ENCODE measurements around the gene PRR7.

Gene PRR7

GRCh38 chr5:177423671-177424070, 22.9 kb upstream of the PRR7 start:
- DNase-seq (ENCODE audit: low read depth, low spot score), result no peak

DNA sequence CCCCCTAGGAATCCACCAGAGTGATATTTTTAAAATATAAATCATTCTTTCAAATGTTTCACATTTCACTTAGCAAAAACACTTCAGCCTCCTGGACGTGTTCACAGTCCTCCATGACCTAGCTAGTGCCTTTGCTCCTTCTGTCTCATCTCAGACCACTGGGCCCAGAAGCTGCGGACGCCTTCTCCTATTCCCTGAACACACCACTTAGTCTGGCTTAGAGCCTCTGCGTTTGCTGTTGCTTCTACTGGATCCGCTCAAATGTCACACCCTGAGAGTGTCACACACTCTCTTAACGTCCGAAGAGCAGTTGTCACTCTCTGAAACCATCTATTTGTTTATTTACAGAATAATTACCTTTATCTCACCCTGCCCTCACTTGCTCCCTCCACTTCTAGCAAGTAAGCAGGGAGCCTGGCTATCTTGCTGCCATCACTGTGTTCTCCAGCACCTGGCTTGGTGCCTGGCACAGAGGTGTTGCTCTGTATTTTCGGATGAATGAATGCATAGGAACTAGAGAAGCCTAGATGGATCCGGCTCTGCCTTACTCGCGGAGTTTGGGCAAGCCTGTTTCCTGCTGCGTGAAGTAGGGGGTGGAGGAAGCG, 21.3 kb upstream of the PRR7 start:
- no peak for DNase-seq (ENCODE audit: low read depth, low spot score)

DNA sequence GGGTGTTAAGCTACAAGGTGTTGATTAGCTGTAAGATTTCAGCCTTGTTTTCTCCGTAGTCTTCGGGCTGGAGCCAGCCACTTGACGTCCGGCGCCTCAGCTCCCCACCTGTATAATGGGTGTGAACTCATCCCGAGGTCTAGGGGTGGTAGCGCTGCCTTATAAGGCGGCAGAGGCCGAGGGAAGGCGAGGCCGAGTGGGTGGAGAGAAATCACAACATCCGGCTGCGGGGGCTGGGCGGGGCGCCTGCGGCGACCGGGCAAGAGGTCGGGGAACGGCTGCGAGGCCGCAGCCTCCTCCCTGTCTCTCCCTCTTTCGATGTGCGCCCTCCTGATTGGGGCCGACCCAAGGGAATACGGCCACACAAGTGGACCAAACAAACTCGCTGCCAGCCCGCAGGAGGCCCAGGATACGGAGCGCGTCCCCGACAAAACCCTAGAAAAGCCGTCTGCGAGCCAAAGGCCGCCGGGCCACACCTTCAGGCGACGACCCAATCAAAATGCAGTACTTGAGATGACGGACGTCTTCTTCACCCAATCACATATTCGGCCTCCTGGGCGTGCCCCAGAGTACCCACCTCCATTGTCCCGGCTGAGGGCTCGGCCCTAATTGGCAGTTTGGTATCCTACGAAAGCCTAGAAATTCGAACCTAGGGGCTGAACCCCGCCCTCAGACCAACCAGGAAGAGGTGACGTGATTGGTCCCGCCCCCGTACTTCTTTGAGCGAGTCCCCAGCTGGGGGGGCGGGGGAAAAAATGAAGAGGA, 20.6 kb upstream of the PRR7 start:
- DNase-seq (ENCODE audit: low read depth, low spot score), result peak; percentile 100

DNA sequence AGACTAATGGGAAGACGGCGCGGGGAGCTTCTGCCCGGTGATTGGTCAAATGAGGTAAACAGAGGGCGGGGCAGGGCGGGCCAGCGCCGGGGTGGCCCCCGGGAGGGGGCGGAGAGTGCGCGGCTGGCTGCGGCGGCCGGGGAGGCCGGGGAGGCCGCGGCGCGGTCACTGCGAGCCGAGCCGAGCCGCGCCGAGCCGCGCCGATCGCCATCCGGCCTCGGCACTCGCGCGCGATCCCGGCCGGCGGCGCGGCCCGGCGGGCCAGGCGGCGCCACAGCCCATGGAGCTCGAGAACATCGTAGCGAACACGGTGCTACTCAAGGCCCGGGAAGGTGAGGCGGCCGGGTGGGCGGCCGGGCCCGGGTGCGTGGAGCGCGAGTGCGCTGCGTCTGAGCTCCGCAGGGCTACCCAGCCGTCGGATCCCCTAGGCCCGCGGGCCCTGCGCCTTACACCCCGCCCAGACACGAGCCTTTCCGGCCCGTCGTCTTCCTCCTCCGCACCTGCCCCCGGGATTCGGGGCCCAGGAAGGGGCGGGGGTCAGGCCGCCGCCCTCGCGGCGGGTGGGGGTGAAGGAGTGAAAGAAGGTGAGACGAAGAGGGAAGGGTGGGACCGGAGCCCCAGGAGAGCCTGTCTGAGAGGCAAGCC, 19.9 kb upstream of the PRR7 start, which contains the start of gene GRK6:
TSS of gene GRK6 (plus strand) at position 111 of the 645 bp plus-strand sequence. CDS start at position 281, 170 bp downstream.
- no peak for DNase-seq (ENCODE audit: low read depth, low spot score)

DNA sequence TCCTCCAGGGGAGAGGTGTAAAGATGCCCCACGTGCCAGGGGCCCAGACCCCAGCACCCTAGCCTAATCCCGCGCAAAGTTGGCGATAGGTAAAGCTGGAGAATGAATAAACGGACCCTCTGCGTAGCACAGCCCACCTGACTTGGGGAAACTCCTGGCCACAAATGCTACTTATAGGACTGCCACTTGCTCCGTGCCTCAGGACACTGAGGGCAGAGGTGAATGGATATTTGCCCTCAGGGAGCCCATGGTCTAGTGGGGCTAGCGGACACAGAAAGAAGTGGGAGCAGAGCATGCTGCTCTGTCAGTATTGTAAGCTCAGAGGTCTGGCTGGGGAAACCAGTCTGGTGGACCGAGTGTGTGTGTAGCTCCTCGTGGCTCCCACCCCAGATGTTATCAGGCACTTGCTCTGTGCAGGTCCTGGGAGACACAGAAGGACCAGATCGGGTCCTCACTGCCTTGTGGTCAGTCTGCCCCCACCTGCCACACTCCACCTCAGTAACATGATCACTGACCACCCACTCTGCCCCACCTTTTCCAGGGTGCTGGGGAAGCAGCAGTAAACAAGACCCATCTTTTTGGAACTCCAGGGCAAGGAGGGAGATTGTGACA, 19.3 kb upstream of the PRR7 start:
- no peak for DNase-seq (ENCODE audit: low read depth, low spot score)

- no peak for DNase-seq (ENCODE audit: low read depth, low spot score)
These were observed 18.6 kb upstream of the PRR7 start for GRCh38 chr5:177427919-177428573.

GRCh38 chr5:177428574-177429217, 17.9 kb upstream of the PRR7 start:
- DNase-seq (ENCODE audit: low read depth, low spot score), result no peak

GRCh38 chr5:177429248-177430040, 17.2 kb upstream of the PRR7 start:
- peak; percentile 67 for DNase-seq (ENCODE audit: low read depth, low spot score)

- no peak for DNase-seq (ENCODE audit: low read depth, low spot score)
These were observed 16.3 kb upstream of the PRR7 start for GRCh38 chr5:177430140-177430951.

GRCh38 chr5:177430972-177431316, 15.7 kb upstream of the PRR7 start:
- DNase-seq (ENCODE audit: low read depth, low spot score), result no peak

DNA sequence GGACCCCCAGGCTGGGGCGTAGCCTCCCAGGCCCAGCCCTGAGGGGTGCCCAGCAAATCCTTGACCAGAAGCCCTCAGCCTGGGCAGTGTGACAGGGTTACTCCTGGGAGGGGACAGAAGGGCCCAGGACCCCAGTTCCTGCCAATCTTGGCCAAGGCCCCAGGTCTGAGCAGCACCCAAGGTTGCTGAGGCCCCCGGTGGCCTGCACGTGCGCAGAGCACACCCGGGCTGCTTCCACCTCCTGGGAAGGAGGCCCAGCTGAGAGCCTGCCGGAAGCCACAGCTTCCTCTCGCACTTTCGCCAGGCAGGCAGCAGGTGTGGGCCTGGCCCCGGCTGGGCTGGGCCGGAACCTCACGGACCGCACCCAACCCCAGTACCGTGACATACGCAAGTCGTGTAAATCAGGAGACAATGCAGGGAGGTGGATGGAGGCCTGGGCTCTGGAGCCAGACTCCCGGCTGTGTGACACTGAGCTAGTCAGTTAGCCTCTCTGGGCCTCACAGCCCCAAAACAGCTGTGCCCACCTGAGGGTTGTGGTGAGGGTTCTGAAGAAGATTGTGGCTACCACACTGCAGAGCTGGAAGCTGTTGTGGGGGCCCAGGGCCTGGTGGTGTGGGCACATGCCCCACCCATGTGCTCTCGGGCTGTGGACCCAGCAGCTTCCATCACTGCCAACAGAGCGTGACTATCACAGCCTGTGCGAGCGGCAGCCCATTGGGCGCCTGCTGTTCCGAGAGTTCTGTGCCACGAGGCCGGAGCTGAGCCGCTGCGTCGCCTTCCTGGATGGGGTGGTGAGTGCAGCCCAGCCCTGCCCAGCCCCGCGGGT, 15.1 kb upstream of the PRR7 start:
- no peak for DNase-seq (ENCODE audit: low read depth, low spot score)

GRCh38 chr5:177432143-177432838, 14.3 kb upstream of the PRR7 start:
- DNase-seq (ENCODE audit: low read depth, low spot score), result no peak

GRCh38 chr5:177432839-177433657, 13.6 kb upstream of the PRR7 start:
- DNase-seq (ENCODE audit: low read depth, low spot score), result no peak

GRCh38 chr5:177433658-177434217, 12.9 kb upstream of the PRR7 start:
- DNase-seq (ENCODE audit: low read depth, low spot score), result no peak

DNA sequence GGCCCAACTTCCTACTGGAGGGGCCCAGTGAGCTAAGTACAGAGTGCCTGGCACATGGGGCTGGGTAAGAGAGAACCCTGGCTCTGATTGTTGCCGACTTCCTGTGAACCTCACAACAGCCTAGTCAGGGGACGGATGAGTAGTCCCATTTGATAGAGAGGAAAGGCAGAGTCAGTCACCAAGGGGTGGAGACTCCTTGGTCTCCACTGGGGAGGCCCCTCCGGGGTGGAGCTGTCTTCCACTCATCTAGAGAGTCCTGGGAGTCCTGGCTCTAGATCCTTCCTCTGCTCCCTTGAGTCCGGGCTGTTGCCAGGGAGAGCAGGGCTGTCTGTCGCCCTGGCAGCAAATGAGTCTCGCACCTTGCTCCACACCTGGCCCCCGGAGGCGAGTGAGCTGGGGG, 12.2 kb upstream of the PRR7 start:
- DNase-seq (ENCODE audit: low read depth, low spot score), result no peak

- DNase-seq (ENCODE audit: low read depth, low spot score), result no peak
These were observed 11.5 kb upstream of the PRR7 start for GRCh38 chr5:177434942-177435738.

Measured in activated naive CD8-positive, alpha-beta T cell treated with anti-CD3 and anti-CD28 coated beads, Interleukin-2, amount 50 U/mL, for 16 hours (primary cell).